ENCODE data around the gene TOMM20L. TPM values are rescaled to one million over a fixed set of nuclear protein-coding genes. Genes with fewer than 3 reads are reported as not detected.
"Not testable (repeated sequence)": the region's sequence is repeated elsewhere in the genome, so short reads cannot be mapped to it uniquely, and the experiment has no call there.

TOMM20L gene
- total RNA-seq, 1 donor from 2014 or later: not detected

GRCh38 chr14:58414845-58415244 is 19.1 kb downstream of the TOMM20L start:
- FAIRE-seq: peak; percentile 20
- Histone ChIP-seq H3K9ac (ENCODE audit: low read length) (no peak overlapping the region), H4K20me1 (ENCODE audit: insufficient read depth, low read length) (no peaks in the 10 kb centered on the region), H3K4me3 (ENCODE audit: insufficient read depth, low read depth, low read length) (no peak overlapping the region), H3K27ac (ENCODE audit: low read depth, low read length) (no peak overlapping the region), H3K36me3 (ENCODE audit: insufficient read depth, low read length) (peaks cover 26% of the 10 kb centered on the region), H3K27me3 (ENCODE audit: insufficient read depth, low read length) (no peaks in the 10 kb centered on the region), H3K4me1 (ENCODE audit: insufficient read depth, low read length) (no peaks in the 10 kb centered on the region), H2AFZ (ENCODE audit: low read depth, low read length) (no peak overlapping the region), H3K79me2 (ENCODE audit: insufficient read depth, low read length) (peaks cover 36% of the 10 kb centered on the region), H3K9me3 (ENCODE audit: insufficient read depth, low read depth, low read length) (no peaks in the 10 kb centered on the region), H3K4me2 (ENCODE audit: low read length) (no peak overlapping the region)
- no peak overlapping the region for H3K27ac Mint-ChIP-seq (ENCODE audit: unreplicated experiment)
- no peak for DNase-seq (ENCODE audit: low read depth)
- TF ChIP-seq EZH2 (IDR thresholded peaks at IDR 0.05; ENCODE audit: insufficient read depth, low read length) (no peak), CTCF (IDR thresholded peaks at IDR 0.05; ENCODE audit: insufficient read depth, low read depth, low read length) (no peak)
- peaks cover 13% of the 10 kb centered on the region for H3K36me3 Mint-ChIP-seq (ENCODE audit: low read depth, unreplicated experiment)
- no peaks in the 10 kb centered on the region for H3K4me1 Mint-ChIP-seq (ENCODE audit: low read depth, unreplicated experiment)
- H3K27me3 Mint-ChIP-seq (ENCODE audit: low read depth, unreplicated experiment): no peaks in the 10 kb centered on the region
- H3K4me3 Mint-ChIP-seq (ENCODE audit: unreplicated experiment): no peak overlapping the region
- no peaks in the 10 kb centered on the region for H3K9me3 Mint-ChIP-seq (ENCODE audit: unreplicated experiment)

GRCh38 chr14:58415636-58416547 is 20.2 kb downstream of the TOMM20L start:
- no peak for TF ChIP-seq EZH2 (IDR thresholded peaks at IDR 0.05; ENCODE audit: insufficient read depth, low read length)
- TF ChIP-seq CTCF (IDR thresholded peaks at IDR 0.05; ENCODE audit: insufficient read depth, low read depth, low read length): no peak
- Mint-ChIP-seq H3K9me3 (ENCODE audit: unreplicated experiment) (no peaks in the 10 kb centered on the region), H3K4me3 (ENCODE audit: unreplicated experiment) (no peak overlapping the region), H3K27me3 (ENCODE audit: low read depth, unreplicated experiment) (no peaks in the 10 kb centered on the region), H3K4me1 (ENCODE audit: low read depth, unreplicated experiment) (no peaks in the 10 kb centered on the region), H3K27ac (ENCODE audit: unreplicated experiment) (no peak overlapping the region), H3K36me3 (ENCODE audit: low read depth, unreplicated experiment) (peaks cover 13% of the 10 kb centered on the region)
- Histone ChIP-seq H3K9ac (ENCODE audit: low read length) (no peak overlapping the region), H3K4me1 (ENCODE audit: insufficient read depth, low read length) (no peaks in the 10 kb centered on the region), H3K4me3 (ENCODE audit: insufficient read depth, low read depth, low read length) (no peak overlapping the region), H3K27ac (ENCODE audit: low read depth, low read length) (no peak overlapping the region), H2AFZ (ENCODE audit: low read depth, low read length) (no peak overlapping the region), H3K36me3 (ENCODE audit: insufficient read depth, low read length) (peaks cover 18% of the 10 kb centered on the region), H3K27me3 (ENCODE audit: insufficient read depth, low read length) (no peaks in the 10 kb centered on the region), H3K4me2 (ENCODE audit: low read length) (no peak overlapping the region), H3K79me2 (ENCODE audit: insufficient read depth, low read length) (peaks cover 40% of the 10 kb centered on the region), H4K20me1 (ENCODE audit: insufficient read depth, low read length) (no peaks in the 10 kb centered on the region), H3K9me3 (ENCODE audit: insufficient read depth, low read depth, low read length) (no peaks in the 10 kb centered on the region)
- DNase-seq (ENCODE audit: low read depth) (no peak), FAIRE-seq (no peak)

- H4K20me1 ChIP-seq (ENCODE audit: insufficient read depth, low read length): not testable (repeated sequence)
These were observed 21.2 kb downstream of the TOMM20L start for GRCh38 chr14:58416934-58417333.

More at GRCh38 chr14:58416934-58417333, 21.2 kb downstream of the TOMM20L start:
- not testable (repeated sequence) for H3K27ac ChIP-seq (ENCODE audit: low read depth, low read length); H3K4me1 ChIP-seq (ENCODE audit: insufficient read depth, low read length); FAIRE-seq; H3K4me3 ChIP-seq (ENCODE audit: insufficient read depth, low read depth, low read length); H3K27ac Mint-ChIP-seq (ENCODE audit: unreplicated experiment); H3K27me3 Mint-ChIP-seq (ENCODE audit: low read depth, unreplicated experiment); H3K4me2 ChIP-seq (ENCODE audit: low read length); H3K4me1 Mint-ChIP-seq (ENCODE audit: low read depth, unreplicated experiment); H2AFZ ChIP-seq (ENCODE audit: low read depth, low read length); H3K4me3 Mint-ChIP-seq (ENCODE audit: unreplicated experiment); H3K9me3 Mint-ChIP-seq (ENCODE audit: unreplicated experiment); DNase-seq (ENCODE audit: low read depth); H3K9me3 ChIP-seq (ENCODE audit: insufficient read depth, low read depth, low read length); H3K27me3 ChIP-seq (ENCODE audit: insufficient read depth, low read length); H3K9ac ChIP-seq (ENCODE audit: low read length)
- H3K36me3 ChIP-seq (ENCODE audit: insufficient read depth, low read length): peaks cover 22% of the 10 kb centered on the region
- H3K36me3 Mint-ChIP-seq (ENCODE audit: low read depth, unreplicated experiment): peaks cover 13% of the 10 kb centered on the region
- peaks cover 45% of the 10 kb centered on the region for H3K79me2 ChIP-seq (ENCODE audit: insufficient read depth, low read length)
